GM12878 (cell line): ENCODE measurements around the gene NODAL. TPM values are rescaled to one million over a fixed set of nuclear protein-coding genes. Genes with fewer than 3 reads are reported as not detected.

Experiments used
- ATAC-seq: fragments of 200-7000 bp; cut with Tn5 transposase; 3 replicates; pipeline ENCODE4 v1.9.1; 2020; ENCODE audit warnings: mild to moderate bottlenecking, moderate library complexity
- BruUV-seq: library from RNA; stranded (reverse); fragments of 400-500 nt; replicated peaks from 2 replicates; lab custom pipeline; 2021; lab: Mats Ljungman, UMichigan
- CTCF ChIA-PET: fragments of 300-600 bp; sonication (Branson Sonifier 250); formaldehyde crosslinking; extraction: SDS; loops from one replicate; lab custom pipeline; 2021; ENCODE audit warnings: inconsistent platforms; lab: Yijun Ruan, JAX
- POLR2A ChIA-PET: fragments of 350-600 bp; formaldehyde crosslinking; extraction: SDS; loops from one replicate; lab custom pipeline; 2021; ENCODE audit warnings: inconsistent platforms; lab: Charles Lee
- RAD21 ChIA-PET: fragments of 300-600 bp; sonication (Branson Sonifier 250); formaldehyde crosslinking; loops from one replicate; lab custom pipeline; 2023; ENCODE audit warnings: antibody characterized with exemption; ENCODE audit not compliant: unreplicated experiment; lab: Charles Lee
- SMC1A ChIA-PET: fragments of 300-600 bp; sonication (Branson Sonifier 250); formaldehyde crosslinking; loops from one replicate; lab custom pipeline; 2023; ENCODE audit not compliant: unreplicated experiment, uncharacterized antibody; lab: Charles Lee
- DNase-seq: peaks from one replicate; pipeline ENCODE4 v3.0.0-alpha.2; 2011; ENCODE audit warnings: low read depth, low spot score
- FAIRE-seq: peaks from 3 replicates; lab custom pipeline; 2011; peaks lifted over from hg19 to GRCh38; lab: Jason Lieb, UNC
- H2AFZ ChIP-seq: 2 replicates; pipeline ENCODE4 v1.6.0; 2011; ENCODE audit warnings: low read depth, low read length, control low read depth; ENCODE audit not compliant: control insufficient read depth
- H3K27ac ChIP-seq: 2 replicates; pipeline ENCODE4 v1.5.1; 2011; ENCODE audit warnings: control low read depth; ENCODE audit not compliant: control insufficient read depth, insufficient read depth
- H3K27me3 ChIP-seq, 2 experiments: replicated peaks in 1 of 2; 2 replicates each; pipeline versions ENCODE4 v1.6.0 to v1.6.1; 2011; ENCODE audit warnings: low read length in 1 of 2; ENCODE audit not compliant: control insufficient read depth in 2 of 2, insufficient read depth in 2 of 2
- H3K36me3 ChIP-seq, 2 experiments: 2 replicates each; pipeline ENCODE4 v1.5.1; 2011; ENCODE audit warnings: low read length in 1 of 2; ENCODE audit not compliant: control insufficient read depth in 2 of 2, insufficient read depth in 2 of 2
- H3K4me1 ChIP-seq: 2 replicates; pipeline ENCODE4 v1.6.1; 2011; ENCODE audit warnings: mild to moderate bottlenecking, low read length, moderate library complexity, mixed read lengths; ENCODE audit not compliant: control insufficient read depth, insufficient read depth
- H3K4me2 ChIP-seq: 2 replicates; pipeline ENCODE4 v1.6.0; 2011; ENCODE audit warnings: control low read depth; ENCODE audit not compliant: control insufficient read depth, insufficient read depth
- H3K4me3 ChIP-seq: fragments of 200-600 bp; sonication (generic); 2 replicates; pipeline ENCODE4 v1.5.1; 2016
- H3K79me2 ChIP-seq: 2 replicates; pipeline ENCODE4 v1.6.0; 2011; ENCODE audit warnings: low read length; ENCODE audit not compliant: control insufficient read depth, insufficient read depth
- H3K9ac ChIP-seq: 2 replicates; pipeline ENCODE4 v1.8.0; 2011; ENCODE audit warnings: low read length, control low read depth, mixed read lengths; ENCODE audit not compliant: control insufficient read depth, insufficient read depth
- H3K9me3 ChIP-seq: replicated peaks from 3 replicates; pipeline ENCODE4 v1.5.1; 2011; ENCODE audit warnings: mild to moderate bottlenecking, low read length; ENCODE audit not compliant: control insufficient read depth, insufficient read depth
- H4K20me1 ChIP-seq: 2 replicates; pipeline ENCODE4 v1.6.0; 2011; ENCODE audit not compliant: control insufficient read depth, insufficient read depth
- BCL11A ChIP-seq: IDR thresholded peaks from 2 replicates; pipeline ENCODE4 v1.6.1; 2011; ENCODE audit warnings: low read depth, low read length
- CHD1 ChIP-seq: IDR thresholded peaks from 2 replicates; pipeline ENCODE4 v1.6.1; 2012; ENCODE audit warnings: low read depth, low read length, improper control_type of control experiment
- E4F1 ChIP-seq: fragments of 450-650 bp; IDR thresholded peaks from 2 replicates; pipeline ENCODE4 v1.6.1; 2018; ENCODE audit warnings: borderline replicate concordance, mild to moderate bottlenecking; ENCODE audit not compliant: partially characterized antibody
- JUNB ChIP-seq: IDR thresholded peaks from 2 replicates; pipeline ENCODE4 v1.6.1; 2016; ENCODE audit warnings: antibody characterized with exemption, mild to moderate bottlenecking
- KDM1A ChIP-seq: fragments of 200-600 bp; sonication (generic); IDR thresholded peaks from 2 replicates; pipeline ENCODE4 v1.6.1; 2016; ENCODE audit warnings: borderline replicate concordance
- NFYA ChIP-seq: IDR thresholded peaks from 2 replicates; pipeline ENCODE4 v1.6.1; 2011; ENCODE audit warnings: low read depth, mild to moderate bottlenecking, low read length, improper control_type of control experiment, borderline replicate concordance
- NFYB ChIP-seq: IDR thresholded peaks from 2 replicates; pipeline ENCODE4 v1.6.1; 2011; ENCODE audit warnings: low read depth, mild to moderate bottlenecking, low read length, improper control_type of control experiment, moderate library complexity; ENCODE audit not compliant: insufficient read depth
- NRF1 ChIP-seq: conservative IDR thresholded peaks from 2 replicates; pipeline ENCODE4 v1.6.1; 2011; ENCODE audit warnings: mild to moderate bottlenecking, low read depth, low read length, improper control_type of control experiment
- PKNOX1 ChIP-seq: fragments of 450-650 bp; IDR thresholded peaks from 2 replicates; pipeline ENCODE4 v1.6.1; 2016; ENCODE audit warnings: mild to moderate bottlenecking
- SMAD1 ChIP-seq: fragments of 450-650 bp; IDR thresholded peaks from 2 replicates; pipeline ENCODE4 v1.6.1; 2018; ENCODE audit warnings: mild to moderate bottlenecking, low read depth; ENCODE audit not compliant: partially characterized antibody
- SUZ12 ChIP-seq: fragments of 200-600 bp; sonication (generic); IDR thresholded peaks from one replicate; pipeline ENCODE4 v1.6.1; 2018; ENCODE audit warnings: antibody characterized with exemption, mild to moderate bottlenecking; ENCODE audit not compliant: unreplicated experiment
- USF1 ChIP-seq: IDR thresholded peaks from 2 replicates; pipeline ENCODE4 v1.6.1; 2011; ENCODE audit warnings: borderline replicate concordance, low read depth, mild to moderate bottlenecking, moderate library complexity, mixed read lengths, low read length; ENCODE audit not compliant: insufficient read depth; ENCODE audit errors: extremely low read length
- YBX1 ChIP-seq: fragments of 450-650 bp; IDR thresholded peaks from 2 replicates; pipeline ENCODE4 v1.6.1; 2016; ENCODE audit warnings: antibody characterized with exemption
- ZNF217 ChIP-seq: fragments of 450-650 bp; IDR thresholded peaks from 2 replicates; pipeline ENCODE4 v1.6.1; 2017; ENCODE audit warnings: antibody characterized with exemption, mild to moderate bottlenecking
- WGBS: methylation state at CpG from one replicate; pipeline ENCODE4 v1.1.6; 2016; ENCODE audit warnings: low lambda C conversion rate; ENCODE audit not compliant: insufficient replicate concordance, insufficient coverage; ENCODE audit errors: missing lambda C conversion rate; 5-methylcytosine and 5-hydroxymethylcytosine counted together
- in situ Hi-C: fragments of 300-500 bp; cut with MboI; formaldehyde crosslinking; loops from 9 replicates; pipeline ENCODE4 v1.14.3; 2018; ENCODE audit warnings: mixed read lengths
- intact Hi-C: fragments of 100-400 bp; cut with micrococcal nuclease; formaldehyde crosslinking; loops from one replicate; pipeline ENCODE4 v1.14.2; 2022; ENCODE audit not compliant: unreplicated experiment
- polyA plus RNA-seq, 11 experiments: library from polyadenylated mRNA; depleted of rRNA in 4 of 11; unstranded in 6 of 11; stranded (reverse) in 5 of 11; fragments of >200 nt; fragmentation: Nextera tagmentation in 4 of 11; fragmentation: Illumina TruSeq in 1 of 11; extraction: Ambion mirVana in 4 of 11; extraction: Trizol in 1 of 11; gene quantifications; 1 replicate in 1 of 11; 2 replicates in 10 of 11; pipeline versions ENCODE4 v1.2.1 to v1.2.3, GENCODE V29; 2011 to 2016; ENCODE audit warnings: inconsistent platforms in 2 of 11, missing spikeins in 2 of 11, low read depth in 1 of 11
- total RNA-seq, 4 experiments: library from RNA; depleted of rRNA in 3 of 4; stranded (reverse); fragments of >200 nt in 3 of 4; fragmentation: Illumina TruSeq in 1 of 4; extraction: Trizol in 1 of 4; gene quantifications; 2 replicates each; pipeline versions ENCODE4 v1.2.1 to v1.2.3, GENCODE V29; 2013 to 2021

Gene NODAL
- total and polyA plus RNA-seq, 10 of the 15 experiments (the other 5 are each of a cell fraction or from before 2014, with no cell fraction given), result not detected

GRCh38 chr10:70404787-70405036 is 36.8 kb downstream of the NODAL start:
- BruUV-seq, result no TSS peak
- no peak for FAIRE-seq

More at GRCh38 chr10:70404787-70405036, 36.8 kb downstream of the NODAL start:
- ChIA-PET RAD21 (interaction anchor here (1.0 to 3.3 kb wide), 7 partner anchors 9 to 183 kb away, joined by 3 to 12 read pairs (median 3); no protein-coding TSS in a partner anchor), CTCF (interaction anchor here (0.5 to 4.0 kb wide), 15 partner anchors 10 to 499 kb away, joined by 3 to 14 read pairs (median 5); partner anchors contain the start of genes SGPL1 and TYSND1), SMC1A (interaction anchor here (1.1 to 3.9 kb wide), 10 partner anchors 8 to 183 kb away, joined by 3 to 20 read pairs (median 4); no protein-coding TSS in a partner anchor), POLR2A (interaction anchor here (0.8 to 2.0 kb wide), 11 partner anchors 10 to 259 kb away, joined by 3 to 9 read pairs (median 5); partner anchors contain the start of genes LRRC20, SAR1A and TYSND1)
- H3K36me3 ChIP-seq, result no peaks in the 10 kb centered on the region
- peak overlapping the region; percentile 73 for H3K27ac ChIP-seq
- H3K4me3 ChIP-seq, result peak overlapping the region; percentile 79
- H3K9me3 ChIP-seq, result no peaks in the 10 kb centered on the region
- intact Hi-C loops (no loop called here), in situ Hi-C loops (no loop called here)
- H3K9ac ChIP-seq, result peak overlapping the region; percentile 54
- WGBS, result 0% methylated on average over 11 of the region's 11 CpGs
- H2AFZ ChIP-seq, result peak overlapping the region; percentile 65; the same call in 1 of the 2 replicates
- ATAC-seq, result no peak; the same call in 1 of the 3 replicates
- no peak for TF ChIP-seq PKNOX1
- no peak for TF ChIP-seq BCL11A
- no peak for TF ChIP-seq CHD1
- TF ChIP-seq YBX1, result no peak
- no peak for TF ChIP-seq SMAD1
- no peak for TF ChIP-seq NRF1
- TF ChIP-seq NFYB, result no peak
- TF ChIP-seq SUZ12, result no peak
- TF ChIP-seq ZNF217, result no peak
- TF ChIP-seq JUNB, result no peak
- no peak for TF ChIP-seq USF1
- no peak for TF ChIP-seq KDM1A
- no peak for TF ChIP-seq E4F1
- TF ChIP-seq NFYA, result no peak
- H4K20me1 ChIP-seq, result peaks cover 7% of the 10 kb centered on the region; the same call in 1 of the 2 replicates
- peaks cover 35% of the 10 kb centered on the region for H3K79me2 ChIP-seq
- DNase-seq, result no peak
- H3K4me2 ChIP-seq, result peak overlapping the region; percentile 71
- H3K27me3 ChIP-seq, result no peaks in the 10 kb centered on the region
- peaks cover 14% of the 10 kb centered on the region for H3K4me1 ChIP-seq
